Measurements from ENCODE around the gene MKS1. TPM values are rescaled to one million over a fixed set of nuclear protein-coding genes. Genes with fewer than 3 reads are reported as not detected.

MKS1 gene
- total and polyA plus RNA-seq, 2 donors (not counting 1 experiment from before 2014, with no cell fraction given): 8.7 to 17.8 TPM

DNA sequence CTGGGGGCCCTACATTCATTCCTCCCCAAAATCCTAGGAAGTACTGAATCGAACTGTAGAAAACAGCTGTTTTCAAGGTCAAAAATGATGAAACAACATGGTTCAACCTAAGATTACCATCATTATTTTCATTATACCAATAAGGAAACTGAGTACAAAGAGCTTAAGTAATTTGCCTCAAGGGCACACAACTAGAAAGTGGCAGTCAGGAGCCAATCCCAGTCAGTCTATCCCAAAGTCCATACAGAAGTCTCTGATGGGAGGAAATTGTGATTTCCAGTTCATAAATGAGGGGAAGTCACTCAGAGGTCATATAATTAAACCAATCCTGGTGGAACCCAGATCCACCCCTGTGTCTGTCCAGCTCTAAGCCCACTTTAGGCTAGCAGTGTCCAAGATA is 27.7 kb upstream of the MKS1 start:
- no peaks in the 10 kb centered on the region for H4K20me1 ChIP-seq (ENCODE audit: control insufficient read depth, extremely low read depth, insufficient read depth, low read length)
- no peak overlapping the region for H3K9ac ChIP-seq (ENCODE audit: insufficient read depth, low read length)
- H3K27me3 ChIP-seq (ENCODE audit: control insufficient read depth, insufficient read depth, low read length): peaks cover 23% of the 10 kb centered on the region
- no peak overlapping the region for H2AFZ ChIP-seq (ENCODE audit: low read length)
- no peaks in the 10 kb centered on the region for H3K79me2 ChIP-seq (ENCODE audit: control insufficient read depth, insufficient read depth, low read length)
- H3K36me3 ChIP-seq (ENCODE audit: control insufficient read depth, insufficient read depth, low read length): no peaks in the 10 kb centered on the region
- H3K4me2 ChIP-seq (ENCODE audit: extremely low read depth, insufficient read depth, low read length): no peak overlapping the region
- H3K27ac ChIP-seq (ENCODE audit: insufficient read depth, low read length): no peak overlapping the region
- TF ChIP-seq, protein P1, sequence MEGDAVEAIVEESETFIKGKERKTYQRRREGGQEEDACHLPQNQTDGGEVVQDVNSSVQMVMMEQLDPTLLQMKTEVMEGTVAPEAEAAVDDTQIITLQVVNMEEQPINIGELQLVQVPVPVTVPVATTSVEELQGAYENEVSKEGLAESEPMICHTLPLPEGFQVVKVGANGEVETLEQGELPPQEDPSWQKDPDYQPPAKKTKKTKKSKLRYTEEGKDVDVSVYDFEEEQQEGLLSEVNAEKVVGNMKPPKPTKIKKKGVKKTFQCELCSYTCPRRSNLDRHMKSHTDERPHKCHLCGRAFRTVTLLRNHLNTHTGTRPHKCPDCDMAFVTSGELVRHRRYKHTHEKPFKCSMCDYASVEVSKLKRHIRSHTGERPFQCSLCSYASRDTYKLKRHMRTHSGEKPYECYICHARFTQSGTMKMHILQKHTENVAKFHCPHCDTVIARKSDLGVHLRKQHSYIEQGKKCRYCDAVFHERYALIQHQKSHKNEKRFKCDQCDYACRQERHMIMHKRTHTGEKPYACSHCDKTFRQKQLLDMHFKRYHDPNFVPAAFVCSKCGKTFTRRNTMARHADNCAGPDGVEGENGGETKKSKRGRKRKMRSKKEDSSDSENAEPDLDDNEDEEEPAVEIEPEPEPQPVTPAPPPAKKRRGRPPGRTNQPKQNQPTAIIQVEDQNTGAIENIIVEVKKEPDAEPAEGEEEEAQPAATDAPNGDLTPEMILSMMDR (conservative IDR thresholded peaks at IDR 0.05 in 1 of 2, IDR thresholded peaks at IDR 0.05 in 1 of 2; ENCODE audit: low read depth in 1 of 2, low read length in 2 of 2): no peak
- no peak for TF ChIP-seq EZH2 (IDR thresholded peaks at IDR 0.05; ENCODE audit: low read length, missing control alignments)
- no peak for DNase-seq (ENCODE audit: low read depth in 2 of 2)
- H3K4me1 ChIP-seq (ENCODE audit: control insufficient read depth, extremely low read depth, insufficient read depth, low read length): no peaks in the 10 kb centered on the region
- no peak overlapping the region for H3K4me3 ChIP-seq (replicated peaks in 1 of 4; ENCODE audit: control extremely low read depth in 1 of 4, insufficient read depth in 1 of 4, low read depth in 3 of 4, low read length in 4 of 4)
- no peaks in the 10 kb centered on the region for H3K9me3 ChIP-seq (ENCODE audit: control insufficient read depth, insufficient read depth, low read depth, low read length)

DNA sequence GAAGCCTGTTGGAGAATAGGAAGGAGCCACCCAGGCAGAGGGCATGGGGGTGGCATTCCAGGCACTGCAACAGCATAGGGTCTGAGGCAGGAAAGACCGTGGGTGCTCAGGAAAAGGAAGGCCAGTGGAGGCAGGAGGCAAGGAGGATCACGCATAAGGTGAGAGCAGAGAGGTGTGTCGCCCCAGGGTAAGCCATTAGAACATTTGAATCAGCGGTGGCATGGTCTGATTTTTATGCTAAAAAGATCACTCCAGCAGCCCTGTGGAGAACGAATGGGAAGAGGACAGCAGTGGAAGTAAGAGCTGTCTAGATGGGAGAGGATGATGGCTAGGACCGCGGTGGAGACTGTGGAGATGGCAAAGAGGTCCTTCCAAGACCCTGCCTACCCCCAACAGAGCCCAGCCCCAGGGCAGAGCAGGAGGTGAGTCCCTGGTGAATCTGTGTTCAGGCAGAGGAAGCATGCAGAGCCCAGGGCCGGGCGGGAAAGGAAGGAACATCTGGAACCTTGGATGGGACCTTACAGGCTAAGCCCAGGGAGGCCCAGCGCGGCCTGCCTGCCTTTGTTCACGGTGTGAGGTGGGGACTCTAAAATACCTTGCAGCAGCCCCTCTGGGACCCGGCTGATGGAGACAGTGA is 27.2 kb upstream of the MKS1 start:
- no peak overlapping the region for H3K27ac ChIP-seq (ENCODE audit: insufficient read depth, low read length)
- H3K4me3 ChIP-seq (replicated peaks in 1 of 4; ENCODE audit: control extremely low read depth in 1 of 4, insufficient read depth in 1 of 4, low read depth in 3 of 4, low read length in 4 of 4): no peak overlapping the region
- no peaks in the 10 kb centered on the region for H3K79me2 ChIP-seq (ENCODE audit: control insufficient read depth, insufficient read depth, low read length)
- no peaks in the 10 kb centered on the region for H3K36me3 ChIP-seq (ENCODE audit: control insufficient read depth, insufficient read depth, low read length)
- no peaks in the 10 kb centered on the region for H3K9me3 ChIP-seq (ENCODE audit: control insufficient read depth, insufficient read depth, low read depth, low read length)
- no peak overlapping the region for H3K4me2 ChIP-seq (ENCODE audit: extremely low read depth, insufficient read depth, low read length)
- H3K4me1 ChIP-seq (ENCODE audit: control insufficient read depth, extremely low read depth, insufficient read depth, low read length): no peaks in the 10 kb centered on the region
- H3K27me3 ChIP-seq (ENCODE audit: control insufficient read depth, insufficient read depth, low read length): peaks cover 24% of the 10 kb centered on the region
- no peak overlapping the region for H2AFZ ChIP-seq (ENCODE audit: low read length)
- DNase-seq (ENCODE audit: low read depth in 2 of 2): no peak
- H3K9ac ChIP-seq (ENCODE audit: insufficient read depth, low read length): no peak overlapping the region
- no peak for TF ChIP-seq EZH2 (IDR thresholded peaks at IDR 0.05; ENCODE audit: low read length, missing control alignments)
- TF ChIP-seq, protein P1 (conservative IDR thresholded peaks at IDR 0.05 in 1 of 2, IDR thresholded peaks at IDR 0.05 in 1 of 2; ENCODE audit: low read depth in 1 of 2, low read length in 2 of 2): no peak
- H4K20me1 ChIP-seq (ENCODE audit: control insufficient read depth, extremely low read depth, insufficient read depth, low read length): no peaks in the 10 kb centered on the region

DNA sequence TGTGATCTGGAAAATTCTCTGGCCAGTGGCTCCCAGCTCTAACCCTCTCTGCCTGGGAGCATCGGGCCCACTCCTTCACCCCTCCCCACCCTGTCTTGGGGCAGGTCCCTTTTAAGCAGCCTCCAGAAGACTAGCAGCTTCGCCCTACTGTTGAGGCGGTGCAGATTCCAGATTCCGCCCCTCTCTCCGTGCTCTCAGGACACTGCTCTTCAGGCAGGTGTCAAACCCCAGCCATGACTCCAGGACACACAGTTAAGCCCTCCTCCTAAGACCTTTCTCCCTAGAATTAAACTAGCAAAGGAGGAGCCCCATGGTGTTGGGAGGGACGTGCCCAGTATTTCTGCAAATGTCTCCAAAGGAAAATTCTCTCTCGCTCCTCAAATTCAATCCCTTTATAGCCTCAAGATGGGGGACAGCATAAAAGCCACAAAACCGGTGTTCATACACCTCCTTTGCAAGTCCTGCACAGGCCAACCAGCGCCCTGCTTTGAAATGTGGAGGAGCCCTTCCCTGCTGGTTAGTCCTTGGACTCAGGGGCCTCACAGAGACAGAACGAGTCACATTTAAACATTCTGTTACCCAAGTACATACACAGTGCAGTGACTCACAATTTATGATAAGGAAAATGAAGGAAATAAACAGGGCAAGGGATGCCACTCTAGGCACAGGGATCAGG is 26.5 kb upstream of the MKS1 start:
- Histone ChIP-seq H3K9ac (ENCODE audit: insufficient read depth, low read length) (no peak overlapping the region), H3K9me3 (ENCODE audit: control insufficient read depth, insufficient read depth, low read depth, low read length) (no peaks in the 10 kb centered on the region), H2AFZ (ENCODE audit: low read length) (no peak overlapping the region), H3K27me3 (ENCODE audit: control insufficient read depth, insufficient read depth, low read length) (peaks cover 24% of the 10 kb centered on the region), H3K36me3 (ENCODE audit: control insufficient read depth, insufficient read depth, low read length) (no peaks in the 10 kb centered on the region), H3K4me3 (replicated peaks in 1 of 4; ENCODE audit: control extremely low read depth in 1 of 4, insufficient read depth in 1 of 4, low read depth in 3 of 4, low read length in 4 of 4) (no peak overlapping the region), H4K20me1 (ENCODE audit: control insufficient read depth, extremely low read depth, insufficient read depth, low read length) (no peaks in the 10 kb centered on the region), H3K27ac (ENCODE audit: insufficient read depth, low read length) (no peak overlapping the region), H3K79me2 (ENCODE audit: control insufficient read depth, insufficient read depth, low read length) (no peaks in the 10 kb centered on the region), H3K4me1 (ENCODE audit: control insufficient read depth, extremely low read depth, insufficient read depth, low read length) (no peaks in the 10 kb centered on the region), H3K4me2 (ENCODE audit: extremely low read depth, insufficient read depth, low read length) (no peak overlapping the region)
- no peak for DNase-seq (ENCODE audit: low read depth in 2 of 2)
- TF ChIP-seq EZH2 (IDR thresholded peaks at IDR 0.05; ENCODE audit: low read length, missing control alignments): no peak
- TF ChIP-seq, protein P1 (conservative IDR thresholded peaks at IDR 0.05 in 1 of 2, IDR thresholded peaks at IDR 0.05 in 1 of 2; ENCODE audit: low read depth in 1 of 2, low read length in 2 of 2): no peak
